ENCODE measurements around the gene FAF1.

- TF ChIP-seq CTCF (IDR thresholded peaks at IDR 0.05; ENCODE audit: low read depth, low read length, poor library complexity, severe bottlenecking) (no peak), EZH2phosphoT487 (IDR thresholded peaks at IDR 0.05; ENCODE audit: borderline replicate concordance, low read length) (no peak)
Observed at GRCh38 chr1:50936321-50936720, 23.7 kb downstream of the FAF1 start.

Measured in DOHH2 (cell line).